CD14-positive monocyte (primary cell): ENCODE data around the gene C19orf44. TPM values are rescaled to one million over a fixed set of nuclear protein-coding genes. Genes with fewer than 3 reads are reported as not detected.

Experiments used
- DNase-seq, 3 donors: peaks; one replicate each; pipeline ENCODE4 v3.0.0-alpha.2; 2011 to 2022
- H2AFZ ChIP-seq: 2 replicates; pipeline ENCODE4 v1.6.0; 2012; ENCODE audit warnings: mild to moderate bottlenecking, low read depth, low read length, inconsistent platforms; ENCODE audit not compliant: insufficient read depth, poor library complexity, severe bottlenecking
- H3K27ac ChIP-seq, 2 donors: 1 replicate in 1 of 2; 2 replicates in 1 of 2; pipeline ENCODE4 v1.5.1; 2012 to 2013; ENCODE audit warnings: low read length in 2 of 2, control low read depth in 1 of 2, inconsistent platforms in 1 of 2, low read depth in 1 of 2, mild to moderate bottlenecking in 1 of 2
- H3K27me3 ChIP-seq, 2 donors: one replicate each; pipeline versions ENCODE4 v1.6.0 to v1.6.1; 2011 to 2013; ENCODE audit warnings: low read length in 2 of 2; ENCODE audit not compliant: control insufficient read depth in 2 of 2, insufficient read depth in 2 of 2
- H3K36me3 ChIP-seq, 2 donors: replicated peaks in 1 of 2; 1 replicate in 1 of 2; 2 replicates in 1 of 2; pipeline versions ENCODE4 v1.5.1 to v1.6.1; 2012 to 2013; ENCODE audit warnings: low read length in 2 of 2, control low read depth in 1 of 2, inconsistent platforms in 1 of 2, mild to moderate bottlenecking in 1 of 2; ENCODE audit not compliant: insufficient read depth in 2 of 2, control insufficient read depth in 1 of 2
- H3K4me1 ChIP-seq, 2 donors: 1 replicate in 1 of 2; 2 replicates in 1 of 2; pipeline versions ENCODE4 v1.5.1 to v1.6.1; 2012 to 2013; ENCODE audit warnings: low read length in 2 of 2, control low read depth in 1 of 2, inconsistent platforms in 1 of 2, mild to moderate bottlenecking in 1 of 2, moderate library complexity in 1 of 2; ENCODE audit not compliant: insufficient read depth in 2 of 2, control insufficient read depth in 1 of 2
- H3K4me2 ChIP-seq: replicated peaks from 2 replicates; pipeline ENCODE3; 2012; ENCODE audit warnings: low read length, moderate library complexity, mild to moderate bottlenecking; ENCODE audit not compliant: poor library complexity, severe bottlenecking; ENCODE audit errors: extremely low read depth
- H3K4me3 ChIP-seq, 3 experiments: fragments of 200-600 bp in 1 of 3; sonication (generic) in 1 of 3; replicated peaks in 1 of 3; 1 replicate in 2 of 3; 2 replicates in 1 of 3; pipeline ENCODE4 v1.5.1; 2011 to 2013; ENCODE audit warnings: low read length in 3 of 3, mild to moderate bottlenecking in 3 of 3, control low read depth in 2 of 3, low read depth in 2 of 3, inconsistent platforms in 1 of 3, moderate library complexity in 1 of 3
- H3K79me2 ChIP-seq: 2 replicates; pipeline ENCODE4 v1.6.0; 2012; ENCODE audit warnings: mild to moderate bottlenecking, control low read depth, inconsistent platforms, low read length, moderate library complexity; ENCODE audit not compliant: insufficient read depth
- H3K9ac ChIP-seq: 2 replicates; pipeline ENCODE4 v1.6.0; 2017; ENCODE audit warnings: low read length, mild to moderate bottlenecking; ENCODE audit not compliant: insufficient read depth, poor library complexity, severe bottlenecking
- H3K9me3 ChIP-seq, 2 donors: replicated peaks in 1 of 2; 1 replicate in 1 of 2; 2 replicates in 1 of 2; pipeline versions ENCODE4 v1.5.1 to v1.6.1; 2012 to 2013; ENCODE audit warnings: low read length in 2 of 2, control low read depth in 1 of 2; ENCODE audit not compliant: control insufficient read depth in 1 of 2, insufficient read depth in 1 of 2
- H4K20me1 ChIP-seq: 2 replicates; pipeline ENCODE4 v1.6.0; 2012; ENCODE audit warnings: mild to moderate bottlenecking, low read length, control low read depth, moderate library complexity; ENCODE audit not compliant: insufficient read depth
- H3K27ac Mint-ChIP-seq, 7 donors: one replicate each; pipeline ENCODE4 v1.8.0; 2020; ENCODE audit warnings: mild to moderate bottlenecking in 7 of 7, mixed read lengths in 7 of 7, moderate library complexity in 6 of 7, inconsistent platforms in 2 of 7
- H3K27me3 Mint-ChIP-seq, 3 donors: one replicate each; pipeline ENCODE4 v1.8.0; 2021 to 2022; ENCODE audit warnings: low read depth in 3 of 3, mild to moderate bottlenecking in 3 of 3, mixed read lengths in 3 of 3, moderate library complexity in 3 of 3, inconsistent platforms in 1 of 3
- H3K36me3 Mint-ChIP-seq, 2 donors: one replicate each; pipeline ENCODE4 v1.8.0; 2020; ENCODE audit warnings: mixed read lengths in 2 of 2, inconsistent platforms in 1 of 2, mild to moderate bottlenecking in 1 of 2
- H3K4me1 Mint-ChIP-seq: one replicate; pipeline ENCODE4 v1.8.0; 2020; ENCODE audit warnings: mild to moderate bottlenecking, mixed read lengths
- H3K4me3 Mint-ChIP-seq, 2 donors: one replicate each; pipeline ENCODE4 v1.8.0; 2020; ENCODE audit warnings: mild to moderate bottlenecking in 2 of 2, mixed read lengths in 2 of 2, moderate library complexity in 1 of 2
- H3K9me3 Mint-ChIP-seq, 7 donors: one replicate each; pipeline ENCODE4 v1.8.0; 2020 to 2022; ENCODE audit warnings: mixed read lengths in 7 of 7, mild to moderate bottlenecking in 6 of 7, moderate library complexity in 6 of 7, inconsistent platforms in 2 of 7
- WGBS: methylation state at CpG from one replicate; pipeline ENCODE4 v1.1.5; 2013; ENCODE audit warnings: missing lambda C conversion rate; ENCODE audit not compliant: insufficient coverage; 5-methylcytosine and 5-hydroxymethylcytosine counted together
- intact Hi-C, 2 donors: fragments of 100-400 bp; cut with micrococcal nuclease; formaldehyde crosslinking; loops; one replicate each; pipeline versions ENCODE4 v1.15.0 to v1.15.1; 2023
- polyA plus RNA-seq, 3 donors: library from polyadenylated mRNA; depleted of rRNA in 1 of 3; unstranded in 2 of 3; stranded (reverse) in 1 of 3; fragments of 300-500 nt in 2 of 3; fragments of >200 nt in 1 of 3; fragmentation: Illumina TruSeq in 2 of 3; gene quantifications; 1 replicate in 2 of 3; 2 replicates in 1 of 3; pipeline ENCODE4 v1.2.3, GENCODE V29; 2012 to 2021
- TF ChIP-seq, protein P1 (sequence below): fragments of 200-600 bp; IDR thresholded peaks from one replicate; pipeline ENCODE4 v1.8.0; 2022; ENCODE audit warnings: antibody characterized with exemption, mild to moderate bottlenecking

Gene C19orf44
- polyA plus RNA-seq, 3 donors: 0.58 to 0.65 TPM; not detected in 1

GRCh38 chr19:16476401-16476800 lies 19.8 kb upstream of the C19orf44 start:
- peaks cover 2% of the 10 kb centered on the region for H3K79me2 ChIP-seq
- peaks cover 0 to 8% of the 10 kb centered on the region in 2 donors for H3K9me3 ChIP-seq
- H3K27ac Mint-ChIP-seq: no peak overlapping the region
- intact Hi-C loops: no loop called here
- no peak overlapping the region for H3K9ac ChIP-seq
- peaks cover 4 to 6% of the 10 kb centered on the region in 2 donors for H3K4me1 ChIP-seq
- H2AFZ ChIP-seq: no peak overlapping the region
- no peaks in the 10 kb centered on the region for H3K4me1 Mint-ChIP-seq
- TF ChIP-seq, protein P1, sequence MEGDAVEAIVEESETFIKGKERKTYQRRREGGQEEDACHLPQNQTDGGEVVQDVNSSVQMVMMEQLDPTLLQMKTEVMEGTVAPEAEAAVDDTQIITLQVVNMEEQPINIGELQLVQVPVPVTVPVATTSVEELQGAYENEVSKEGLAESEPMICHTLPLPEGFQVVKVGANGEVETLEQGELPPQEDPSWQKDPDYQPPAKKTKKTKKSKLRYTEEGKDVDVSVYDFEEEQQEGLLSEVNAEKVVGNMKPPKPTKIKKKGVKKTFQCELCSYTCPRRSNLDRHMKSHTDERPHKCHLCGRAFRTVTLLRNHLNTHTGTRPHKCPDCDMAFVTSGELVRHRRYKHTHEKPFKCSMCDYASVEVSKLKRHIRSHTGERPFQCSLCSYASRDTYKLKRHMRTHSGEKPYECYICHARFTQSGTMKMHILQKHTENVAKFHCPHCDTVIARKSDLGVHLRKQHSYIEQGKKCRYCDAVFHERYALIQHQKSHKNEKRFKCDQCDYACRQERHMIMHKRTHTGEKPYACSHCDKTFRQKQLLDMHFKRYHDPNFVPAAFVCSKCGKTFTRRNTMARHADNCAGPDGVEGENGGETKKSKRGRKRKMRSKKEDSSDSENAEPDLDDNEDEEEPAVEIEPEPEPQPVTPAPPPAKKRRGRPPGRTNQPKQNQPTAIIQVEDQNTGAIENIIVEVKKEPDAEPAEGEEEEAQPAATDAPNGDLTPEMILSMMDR: no peak
- no peak overlapping the region for H3K4me2 ChIP-seq
- 100% methylated on average over 1 of the region's 3 CpGs for WGBS
- no peak overlapping the region for H3K4me3 Mint-ChIP-seq
- no peaks in the 10 kb centered on the region for H3K36me3 ChIP-seq
- peaks cover 0 to 8% (median 5%) of the 10 kb centered on the region in 7 donors for H3K9me3 Mint-ChIP-seq
- H3K27me3 ChIP-seq: no peaks in the 10 kb centered on the region
- H3K36me3 Mint-ChIP-seq: no peaks in the 10 kb centered on the region
- H3K4me3 ChIP-seq: no peak overlapping the region
- no peaks in the 10 kb centered on the region for H4K20me1 ChIP-seq
- H3K27ac ChIP-seq: no peak overlapping the region
- no peak for DNase-seq
- peaks cover 0 to 13% (median 3%) of the 10 kb centered on the region in 3 donors for H3K27me3 Mint-ChIP-seq

GRCh38 chr19:16477311-16477710 lies 18.9 kb upstream of the C19orf44 start:
- TF ChIP-seq, protein P1: no peak

More at GRCh38 chr19:16477311-16477710, 18.9 kb upstream of the C19orf44 start:
- Histone ChIP-seq H3K9me3 (peaks cover 0 to 8% of the 10 kb centered on the region in 2 donors), H4K20me1 (no peaks in the 10 kb centered on the region), H3K27ac (no peak overlapping the region), H3K4me3 (no peak overlapping the region), H3K36me3 (no peaks in the 10 kb centered on the region), H2AFZ (no peak overlapping the region), H3K4me1 (peaks cover 2 to 3% of the 10 kb centered on the region in 2 donors), H3K9ac (no peak overlapping the region), H3K4me2 (no peak overlapping the region), H3K27me3 (no peaks in the 10 kb centered on the region), H3K79me2 (no peaks in the 10 kb centered on the region)
- peaks cover 0 to 13% (median 3%) of the 10 kb centered on the region in 3 donors for H3K27me3 Mint-ChIP-seq
- peaks cover 0 to 8% (median 5%) of the 10 kb centered on the region in 7 donors for H3K9me3 Mint-ChIP-seq
- no peaks in the 10 kb centered on the region for H3K36me3 Mint-ChIP-seq
- no peak overlapping the region for H3K27ac Mint-ChIP-seq
- H3K4me3 Mint-ChIP-seq: no peak overlapping the region
- intact Hi-C loops: no loop called here
- no peaks in the 10 kb centered on the region for H3K4me1 Mint-ChIP-seq
- WGBS: 100% methylated on average over 1 of the region's 1 CpG
- no peak for DNase-seq
